Activated CD4-positive, alpha-beta T cell treated with anti-CD3 and anti-CD28 coated beads, Interleukin-2, Interleukin-4, amounts not matched to agents 100 ng/mL and 50 ng/mL, durations not matched to agents 16 hours and 8 hours (primary cell): ENCODE measurements around the gene C6orf89.
A peak's percentile ranks its signal among the peaks of the same experiment; 100 is the strongest.

ENCODE experiments used
- DNase-seq: peaks from one replicate; pipeline ENCODE4 v3.0.0-alpha.2; 2020; ENCODE audit warnings: low spot score

Gene C6orf89

DNA sequence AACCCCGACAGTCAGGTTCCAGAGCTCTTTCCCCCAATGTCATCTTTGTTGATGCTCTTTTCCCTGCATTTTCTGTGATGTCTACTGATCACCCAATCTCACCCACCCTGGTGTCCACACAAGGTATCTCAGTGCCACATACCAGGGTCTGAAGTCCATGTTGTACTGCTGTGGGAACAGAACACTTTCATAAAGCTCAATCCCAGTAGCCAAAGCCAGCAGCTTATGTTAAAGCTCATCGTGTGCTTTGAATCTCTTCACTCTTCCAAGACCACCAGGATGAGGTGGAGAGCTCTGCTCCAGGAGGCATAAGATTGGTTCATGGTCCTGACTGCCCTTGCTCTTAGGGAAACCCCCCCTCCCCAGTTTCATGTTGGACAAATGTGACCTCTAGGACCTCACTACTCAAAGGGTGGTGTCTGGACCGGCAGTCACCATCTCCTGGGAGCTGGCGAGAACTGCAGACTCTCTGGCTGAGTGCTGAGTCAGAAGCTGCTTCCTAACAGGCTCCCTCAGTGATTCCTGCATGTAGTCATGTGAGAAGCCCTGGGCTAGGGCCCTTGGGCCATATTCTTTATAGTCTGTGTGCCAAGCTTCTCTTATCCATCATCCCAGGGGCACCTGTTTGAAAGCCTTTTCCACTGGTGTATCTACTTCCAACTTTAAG lies 33.1 kb upstream of the C6orf89 start:
- no peak for DNase-seq

DNA sequence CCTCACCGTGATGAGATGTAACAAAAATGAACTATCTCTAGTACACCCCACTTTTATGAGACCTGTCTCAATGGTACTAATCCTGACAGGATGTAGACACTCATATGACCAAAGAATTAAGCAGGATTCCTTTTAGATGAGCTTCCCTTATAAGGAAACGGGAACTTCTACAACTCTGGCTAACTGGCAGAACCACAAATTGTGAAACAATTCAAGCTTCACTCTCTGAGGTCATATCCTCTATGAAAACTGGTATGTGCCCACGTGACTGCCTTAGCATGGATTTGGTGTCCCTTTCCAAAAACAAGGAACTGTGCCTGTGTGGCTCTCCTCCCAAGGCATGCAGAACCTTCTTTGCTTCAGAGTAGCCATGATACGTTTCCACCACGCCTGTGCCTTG lies 32.4 kb upstream of the C6orf89 start:
- no peak for DNase-seq

DNA sequence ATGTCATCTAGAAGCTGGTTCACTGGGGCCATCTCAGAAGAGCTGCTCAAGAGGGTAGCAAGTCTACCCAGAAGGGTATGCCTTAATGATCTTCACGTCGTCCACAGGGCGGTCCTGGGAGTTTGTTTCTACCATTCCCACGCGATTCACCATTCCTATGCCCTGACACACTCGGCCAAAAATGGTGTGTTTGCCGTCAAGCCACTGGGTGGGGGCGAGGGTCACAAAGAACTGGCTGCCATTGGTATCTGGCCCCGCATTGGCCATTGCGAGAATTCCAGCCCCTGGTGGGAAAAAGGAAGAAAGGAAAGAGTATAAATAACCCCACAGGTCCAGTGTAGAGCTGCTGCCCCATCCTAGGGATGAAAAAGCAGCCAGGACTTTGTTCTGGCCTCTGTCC lies 30.0 kb upstream of the C6orf89 start:
- DNase-seq, result no peak

DNA sequence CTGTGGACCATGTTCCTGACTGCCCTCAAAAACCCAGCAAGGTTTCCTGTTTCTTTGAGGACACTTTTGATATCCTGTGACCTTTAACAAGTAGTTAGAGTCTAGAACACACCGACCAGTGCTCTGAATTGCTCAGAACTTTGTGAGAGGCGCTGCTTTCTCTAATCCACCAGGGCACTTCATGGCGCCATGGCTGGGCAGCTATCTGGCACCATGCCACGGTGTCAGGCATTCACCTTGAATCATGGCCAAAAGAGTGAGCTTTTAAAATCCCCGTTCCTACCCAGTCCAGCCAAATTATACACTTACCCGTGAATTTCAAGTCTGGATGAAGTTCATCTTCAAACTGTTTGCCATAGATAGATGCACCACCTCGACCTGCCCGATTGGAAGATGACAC lies 29.5 kb upstream of the C6orf89 start:
- no peak for DNase-seq

DNA sequence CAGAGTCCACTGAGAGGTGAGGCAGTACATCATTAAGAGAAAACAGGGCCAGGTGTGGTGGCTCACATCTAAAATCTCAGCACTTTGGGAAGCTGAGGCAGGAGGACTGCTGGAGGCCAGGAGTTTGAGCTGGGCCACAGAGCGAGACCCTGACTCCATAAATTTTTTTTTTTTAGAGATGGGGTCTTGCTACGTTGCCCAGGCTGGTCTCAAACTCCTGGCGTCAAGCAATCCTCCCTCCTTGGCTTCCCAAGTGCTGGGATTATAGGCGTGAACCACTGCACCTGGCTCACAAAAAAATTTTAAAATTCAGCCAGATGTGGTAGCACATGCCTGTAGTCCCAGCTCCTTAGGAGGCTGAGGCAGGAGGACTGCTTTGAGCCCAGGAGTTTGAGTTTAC lies 28.4 kb upstream of the C6orf89 start:
- no peak for DNase-seq

DNA sequence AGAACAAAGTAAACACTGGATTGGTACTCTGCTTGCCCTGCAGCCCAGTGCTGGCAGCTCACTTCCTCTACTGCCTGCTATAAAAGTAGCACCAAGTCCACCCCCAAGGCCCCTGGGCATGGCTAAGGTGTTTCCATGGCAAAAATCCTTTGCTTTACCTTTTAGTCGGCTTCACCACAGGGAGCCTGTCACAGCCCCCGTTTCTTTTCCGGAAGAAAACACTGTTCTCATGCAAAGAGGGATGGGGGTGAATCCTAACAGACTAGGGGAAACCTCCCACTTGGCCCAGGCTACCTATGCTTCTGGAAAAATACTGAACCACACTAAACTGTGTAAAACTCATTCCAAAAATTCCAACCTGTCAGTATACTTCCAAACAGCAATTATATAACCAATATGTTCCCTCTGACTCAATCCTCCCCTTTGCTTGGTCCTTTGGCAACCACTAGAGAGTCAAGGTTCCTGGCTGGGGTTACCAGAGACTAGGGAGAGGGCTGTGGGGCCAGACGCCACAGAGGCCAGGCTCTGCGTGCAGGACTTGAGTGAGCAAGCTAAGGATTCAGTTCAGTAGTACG lies 27.3 kb upstream of the C6orf89 start:
- no peak for DNase-seq

DNA sequence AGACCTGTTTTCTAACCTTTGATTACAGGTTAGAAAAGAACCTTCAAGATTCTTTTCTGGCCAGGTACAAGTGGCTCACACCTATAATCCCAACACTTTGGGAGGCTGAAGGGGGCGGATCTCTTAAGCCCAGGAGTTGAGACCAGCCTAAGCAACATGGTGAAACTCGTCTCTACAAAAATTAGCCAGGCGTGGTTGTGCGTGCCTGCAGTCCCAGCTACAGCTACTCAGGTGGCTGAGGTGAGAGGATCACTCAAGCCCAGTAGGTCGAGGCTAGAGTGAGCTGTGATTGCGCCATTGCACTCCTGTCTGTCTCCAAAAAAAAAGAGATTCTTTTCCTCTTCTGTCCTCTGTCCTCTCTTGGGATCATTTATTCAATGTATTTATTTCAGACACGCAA lies 25.6 kb upstream of the C6orf89 start:
- DNase-seq, result no peak

DNA sequence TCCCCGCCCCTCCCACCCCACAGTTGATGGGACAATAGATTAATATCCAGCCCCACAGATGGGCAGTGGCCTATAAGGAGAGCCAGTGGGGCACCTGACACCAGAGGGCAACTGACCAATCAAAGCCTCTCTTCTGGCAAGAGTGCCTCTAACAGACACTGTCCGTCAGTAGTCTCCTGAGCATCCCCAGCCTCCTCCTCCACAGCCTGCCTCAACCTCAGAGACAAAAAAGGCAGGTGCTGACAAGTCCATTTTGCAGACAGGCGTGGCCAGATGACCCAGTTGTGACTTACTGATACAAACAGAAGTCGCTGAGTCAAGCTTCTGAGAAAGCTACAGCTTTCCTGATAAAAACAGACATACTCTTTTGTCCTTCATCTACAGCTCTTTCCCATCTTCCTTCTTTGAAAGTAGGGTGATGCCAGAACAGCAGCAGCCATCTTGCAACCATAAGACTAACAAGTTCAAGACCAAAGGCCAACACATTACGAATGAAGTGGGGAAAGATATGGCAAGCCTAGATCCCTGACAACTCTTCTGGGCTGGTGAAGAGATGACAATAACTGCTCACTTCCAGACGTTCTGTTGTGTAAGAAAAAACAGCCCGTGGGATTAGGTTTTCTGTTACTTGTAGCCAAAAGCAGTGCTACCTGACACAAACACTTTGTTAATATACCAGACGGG lies 23.4 kb upstream of the C6orf89 start:
- no peak for DNase-seq

DNA sequence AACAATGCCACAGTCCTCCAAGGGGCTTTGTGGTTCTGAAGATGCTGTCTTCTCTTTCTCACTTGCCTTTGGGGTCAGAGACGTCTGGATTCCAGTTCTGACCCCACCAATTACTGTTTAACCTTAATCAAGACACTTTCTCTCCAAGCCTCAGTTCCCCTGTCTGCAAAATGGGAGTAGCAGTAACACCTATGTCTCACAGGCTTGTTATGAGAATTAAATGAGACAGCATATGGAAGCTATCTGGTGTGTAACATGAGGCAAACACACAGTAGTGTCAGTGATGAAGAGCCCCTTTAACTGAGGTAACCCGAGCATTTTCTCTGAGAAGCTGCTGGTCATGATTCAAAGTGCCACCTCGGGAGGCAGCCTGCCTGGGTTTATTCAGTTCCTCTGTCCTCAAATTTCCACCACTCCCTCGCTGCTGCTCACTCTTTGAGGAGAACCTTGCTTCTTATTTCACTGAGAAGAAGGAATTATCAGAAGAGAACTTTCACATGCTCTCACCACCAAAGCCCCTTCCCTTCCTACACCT lies 22.8 kb upstream of the C6orf89 start:
- no peak for DNase-seq

DNA sequence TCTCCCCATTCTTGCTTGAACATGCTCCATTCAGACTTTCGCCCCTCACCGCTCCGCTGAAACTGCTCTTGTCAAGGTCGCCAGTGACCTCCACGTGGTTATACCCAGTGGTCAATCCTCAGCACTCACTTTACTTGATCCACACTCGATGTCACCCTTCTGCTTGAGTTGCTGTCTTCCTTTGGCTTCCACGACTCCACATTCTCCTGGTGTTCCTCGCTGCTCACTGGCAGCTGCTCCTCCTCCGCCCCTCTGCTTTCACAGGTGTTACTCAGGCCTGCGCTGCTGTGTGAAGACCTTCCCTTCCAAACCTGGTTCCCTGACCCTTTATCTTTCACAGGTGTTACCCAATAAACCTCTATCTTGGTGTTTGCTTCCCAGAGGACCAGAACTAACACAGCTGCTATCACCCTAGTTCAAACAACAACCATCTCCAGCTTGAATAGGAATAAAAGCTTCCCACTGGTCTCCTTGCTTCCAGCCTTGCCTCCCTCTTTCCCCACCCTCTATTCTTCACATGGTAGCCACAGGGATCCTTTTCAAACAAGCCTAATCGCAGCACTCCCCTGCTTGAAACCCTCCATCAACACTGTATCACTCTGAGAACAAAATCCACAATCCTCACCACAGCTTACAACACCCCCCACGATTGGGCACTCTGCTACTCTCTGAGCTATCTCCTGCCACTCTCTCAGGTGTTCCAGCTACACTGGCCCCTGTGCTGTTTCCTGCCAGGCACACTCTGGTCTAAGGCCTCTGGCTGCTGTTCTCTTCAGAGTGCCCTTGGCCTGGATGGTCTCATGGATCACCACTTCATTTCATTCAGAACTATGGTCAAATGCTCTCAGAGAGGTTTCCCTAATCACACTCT lies 21.8 kb upstream of the C6orf89 start:
- DNase-seq, result no peak

DNA sequence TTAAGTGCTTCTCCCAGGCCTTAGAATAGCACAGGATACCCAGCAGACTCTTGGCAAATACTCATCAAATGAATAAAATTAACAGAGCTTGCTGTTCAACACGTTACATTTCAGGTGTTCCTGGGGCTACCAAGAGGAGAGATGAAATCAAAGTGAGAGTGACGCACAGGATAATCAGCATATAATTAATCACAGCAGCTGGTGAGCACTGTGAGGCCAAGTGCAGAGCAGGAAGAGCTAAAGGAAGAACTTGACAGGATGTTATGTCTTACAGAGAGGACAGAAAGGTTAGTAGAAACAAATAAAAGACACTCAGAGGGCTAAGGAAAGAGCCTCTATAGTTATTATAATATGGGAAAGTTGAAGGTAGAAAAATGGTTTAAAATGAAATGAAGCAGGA lies 19.9 kb upstream of the C6orf89 start:
- DNase-seq, result no peak

DNA sequence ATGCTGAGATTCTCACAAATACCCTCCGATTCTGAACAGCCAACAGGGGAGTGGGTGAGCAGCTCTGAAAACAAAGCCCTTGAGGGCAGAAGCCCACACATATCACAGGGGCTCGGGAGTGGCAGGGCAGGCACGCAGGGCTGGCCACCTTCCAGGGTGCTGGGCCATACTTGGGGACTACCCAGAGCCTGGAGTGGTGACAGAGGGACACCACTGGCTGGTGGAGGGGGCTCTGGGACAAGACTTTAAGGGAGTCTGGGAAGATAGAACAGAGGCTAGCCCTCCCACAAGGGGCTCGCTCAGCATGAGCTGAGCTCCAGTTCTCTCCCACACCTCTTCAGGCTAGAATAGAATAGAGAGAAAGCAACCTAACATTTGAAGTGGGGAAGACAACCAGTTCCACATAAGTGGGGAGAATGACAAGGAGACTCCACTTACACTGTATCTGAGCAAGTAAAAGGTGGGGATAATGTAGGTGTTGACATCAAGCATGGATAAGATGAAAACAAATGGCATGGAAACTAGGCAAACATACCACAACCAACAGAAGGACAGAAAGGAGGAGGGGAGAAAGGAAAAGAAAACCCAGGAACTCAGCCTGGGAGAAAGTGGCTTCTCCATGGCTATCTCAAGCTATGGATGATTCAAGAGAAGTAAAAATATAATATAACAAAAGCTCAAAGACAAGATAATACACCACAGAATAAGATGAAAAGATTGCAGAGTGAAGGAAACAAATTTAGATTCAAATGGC lies 18.1 kb upstream of the C6orf89 start:
- DNase-seq, result no peak

DNA sequence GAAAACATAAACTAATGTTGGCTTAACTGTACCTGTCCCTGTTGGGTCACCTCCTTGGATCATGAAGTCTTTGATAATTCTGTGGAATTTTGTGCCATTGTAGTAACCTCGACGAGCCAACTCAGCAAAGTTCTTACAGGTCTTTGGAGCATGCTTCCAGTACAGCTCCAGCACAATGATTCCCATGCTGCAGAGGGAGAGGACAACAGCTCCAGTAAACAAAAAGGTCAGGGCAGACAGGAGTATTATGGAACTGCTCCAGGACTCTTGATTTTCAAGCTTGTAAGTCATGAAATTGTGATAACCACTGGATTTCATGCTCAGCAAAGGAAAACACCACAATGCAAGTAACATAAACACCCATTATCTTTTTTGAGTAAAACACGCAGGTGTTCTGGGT lies 14.1 kb upstream of the C6orf89 start:
- no peak for DNase-seq

DNA sequence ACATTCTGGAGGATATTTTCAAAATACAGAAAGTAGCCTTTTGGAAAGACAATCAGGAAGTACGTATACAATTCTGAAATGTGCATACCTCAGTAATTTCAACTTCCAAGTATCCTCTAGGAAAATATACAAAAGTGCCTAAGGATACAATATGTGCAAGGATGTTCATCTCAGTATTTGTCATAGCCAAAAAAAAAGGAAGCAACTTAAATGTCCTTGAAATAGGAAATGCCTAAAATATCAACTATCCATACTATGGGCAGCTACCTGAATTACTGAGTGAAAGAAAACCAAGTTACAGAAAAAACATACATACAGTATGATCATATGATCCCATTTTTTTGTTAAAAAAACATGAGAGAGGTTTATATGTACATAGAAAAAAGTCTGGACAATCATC lies 12.6 kb upstream of the C6orf89 start:
- no peak for DNase-seq

DNA sequence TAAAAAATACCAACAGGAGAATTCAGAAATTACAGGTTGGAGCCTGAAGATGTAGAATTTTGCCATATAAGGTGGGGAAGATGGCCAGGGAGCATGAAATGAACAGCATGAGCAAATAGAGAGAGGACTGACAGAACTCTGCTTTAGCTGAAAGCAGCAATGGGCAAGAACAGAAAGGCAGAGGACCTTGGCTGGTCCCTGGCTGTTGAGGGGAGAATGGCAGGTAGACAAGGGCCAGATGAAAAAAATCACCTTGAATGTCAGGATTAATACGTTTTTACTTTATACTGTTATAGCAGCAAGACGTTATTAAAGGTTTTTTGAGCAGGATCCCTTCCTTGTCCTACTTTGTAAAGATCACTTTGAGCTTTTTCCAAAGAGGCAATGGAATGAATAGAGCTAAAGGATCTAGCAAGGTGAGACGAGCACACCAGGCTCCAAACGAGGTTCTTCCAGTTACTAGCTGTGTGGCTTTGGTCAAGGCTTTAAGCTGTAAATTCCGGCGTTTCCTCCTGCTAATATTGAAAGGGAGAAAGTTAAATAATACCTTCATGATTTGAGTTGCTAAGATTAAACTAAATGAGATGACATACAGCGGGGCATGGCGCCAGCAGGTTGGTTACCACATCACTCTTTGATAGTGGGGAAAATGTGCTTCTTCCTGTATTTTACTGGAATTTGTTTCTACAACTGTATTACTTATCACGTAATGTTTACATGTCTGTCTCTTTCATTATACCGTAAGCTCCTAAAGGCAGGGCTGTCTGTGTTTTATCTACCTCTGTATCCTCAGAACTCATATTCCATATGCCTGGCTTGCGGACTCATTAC lies 11.9 kb upstream of the C6orf89 start:
- peak; percentile 34 for DNase-seq

DNA sequence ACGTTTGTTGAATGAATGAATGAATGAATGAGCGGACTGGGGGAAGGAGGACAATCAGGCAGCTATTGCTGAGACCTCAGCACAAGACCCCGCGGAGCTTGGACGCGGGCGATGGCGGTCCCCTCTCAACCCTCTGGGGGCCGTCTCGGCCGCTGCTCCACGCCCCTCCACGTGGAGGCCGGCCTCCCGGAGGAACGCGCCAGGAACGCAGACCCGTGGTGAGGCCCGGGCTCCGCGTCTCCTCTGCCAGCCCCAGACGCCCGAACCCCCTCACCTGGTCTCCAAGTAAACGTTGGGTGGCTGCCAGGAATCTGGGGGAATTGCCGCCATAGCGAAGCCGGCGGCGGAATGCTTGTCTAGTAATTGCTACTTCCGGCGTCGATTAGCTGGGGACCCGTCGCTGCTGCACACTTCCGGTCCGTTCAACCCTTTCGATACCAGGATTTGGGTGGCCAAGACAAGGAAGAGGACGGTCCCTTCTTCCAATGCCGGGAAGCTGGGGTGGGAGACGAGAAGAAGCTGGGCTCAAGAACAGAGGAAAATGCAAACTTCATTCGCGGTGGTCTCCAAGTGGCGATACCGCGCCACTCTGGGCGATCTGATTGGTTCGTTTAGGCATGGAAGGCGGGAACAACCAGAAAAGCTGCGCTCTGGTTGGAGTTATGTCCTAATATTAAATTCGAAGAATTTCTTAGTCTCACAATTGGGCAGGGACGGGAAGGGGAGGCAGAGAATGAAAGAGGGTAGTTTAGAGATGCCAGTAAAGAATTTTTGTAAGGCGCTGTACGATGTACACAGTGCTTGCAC lies 11.1 kb upstream of the C6orf89 start, which contains the start of gene PPIL1:
TSS of gene PPIL1 (minus strand) at position 361 of the 807 bp plus-strand sequence. CDS start at position 330, 31 bp downstream.
- DNase-seq, result peak; percentile 87

DNA sequence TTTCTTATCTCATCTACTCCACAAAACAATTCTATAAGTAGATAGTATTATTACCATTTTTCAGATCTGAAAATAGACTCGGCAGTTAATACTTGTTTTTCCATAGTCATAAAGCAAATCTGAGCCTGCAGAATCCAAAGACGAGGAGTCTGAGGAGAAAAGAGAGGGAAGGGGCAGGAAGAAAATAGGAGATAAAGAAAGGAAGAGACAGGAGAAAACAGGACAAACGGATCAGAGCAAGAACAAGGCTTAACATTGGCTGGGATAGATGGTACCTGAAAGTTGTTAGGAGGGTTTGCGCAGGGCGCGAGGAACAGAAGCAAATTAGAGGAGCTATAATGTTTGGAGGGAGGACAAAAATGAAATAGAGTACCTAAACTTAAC lies 10.5 kb upstream of the C6orf89 start:
- no peak for DNase-seq

DNA sequence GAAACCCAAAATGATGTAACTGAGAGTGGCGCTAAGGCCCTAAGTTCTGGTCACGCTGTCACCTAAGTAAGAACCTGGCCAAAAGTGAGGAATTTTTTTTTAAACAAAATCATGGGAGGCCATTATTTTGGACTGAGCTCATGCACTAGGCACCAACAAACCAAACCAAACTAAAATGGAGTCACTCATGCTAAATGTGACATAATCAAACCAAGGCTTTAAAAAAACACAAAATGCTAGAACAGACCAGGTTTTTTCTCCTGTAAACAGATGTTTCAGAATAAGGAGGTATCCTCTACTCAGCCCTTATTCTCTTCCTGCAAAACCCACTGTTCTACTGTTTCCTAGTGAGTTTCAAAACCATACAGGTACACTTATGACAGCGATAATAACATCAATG lies 1.1 kb upstream of the C6orf89 start:
- DNase-seq, result no peak

DNA sequence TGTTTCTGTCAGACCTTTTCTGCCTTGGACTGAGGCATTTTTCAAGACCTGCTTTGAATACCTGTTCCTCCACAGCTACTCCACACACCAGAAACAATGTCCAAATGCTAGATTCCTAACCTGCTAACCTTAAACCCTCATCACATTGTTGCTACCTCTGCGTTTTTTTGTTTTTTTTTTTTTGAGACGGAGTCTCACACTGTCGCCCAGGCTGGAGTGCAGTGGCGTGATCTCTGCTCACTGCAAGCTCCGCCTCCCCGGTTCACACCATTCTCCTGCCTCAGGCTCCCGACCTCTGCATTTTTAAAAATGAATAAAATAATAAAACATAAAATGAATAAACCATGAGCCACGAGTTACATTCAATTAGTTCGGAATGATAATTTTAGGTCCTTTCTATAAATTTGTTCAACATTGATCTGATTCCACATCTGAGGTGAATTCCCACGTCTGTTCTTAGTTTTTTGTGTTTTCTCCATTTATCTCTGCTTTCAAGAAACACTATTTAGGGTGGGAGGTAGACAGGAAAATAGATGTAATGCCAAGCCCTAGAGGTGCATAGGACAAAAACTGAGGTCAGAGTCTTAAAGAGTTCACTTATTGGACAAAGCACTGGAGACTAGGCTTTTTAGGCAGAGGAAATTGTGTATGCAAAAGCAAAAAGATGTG lies 1.3 kb downstream of the C6orf89 start:
- DNase-seq, result no peak
